GM21423 (cell line): ENCODE data around the gene CAMK2G.
"Not testable (repeated sequence)": the region's sequence is repeated elsewhere in the genome, so short reads cannot be mapped to it uniquely, and the experiment has no call there.

Source experiments
- ATAC-seq: cut with Tn5 transposase; IDR thresholded peaks from one replicate; pipeline ENCODE4 v1.9.1; 2021; ENCODE audit warnings: mild to moderate bottlenecking, moderate library complexity; ENCODE audit not compliant: unreplicated experiment

Gene CAMK2G

GRCh38 chr10:73841526-73842285 lies 32.6 kb downstream of the CAMK2G start:
- ATAC-seq: no peak

- ATAC-seq: no peak
Measured at GRCh38 chr10:73841061-73841421, 33.3 kb downstream of the CAMK2G start.

- no peak for ATAC-seq
Measured at GRCh38 chr10:73840403-73841060, 33.8 kb downstream of the CAMK2G start.

- no peak for ATAC-seq
Measured at GRCh38 chr10:73840056-73840402, 34.3 kb downstream of the CAMK2G start.

- ATAC-seq: no peak
Measured at GRCh38 chr10:73839276-73839966, 34.9 kb downstream of the CAMK2G start.

GRCh38 chr10:73838827-73839226 lies 35.5 kb downstream of the CAMK2G start:
- no peak for ATAC-seq

GRCh38 chr10:73838008-73838567 lies 36.3 kb downstream of the CAMK2G start:
- no peak for ATAC-seq

- no peak for ATAC-seq
Measured at GRCh38 chr10:73837072-73837471, 37.3 kb downstream of the CAMK2G start.

GRCh38 chr10:73836427-73836980 lies 37.9 kb downstream of the CAMK2G start:
- no peak for ATAC-seq

GRCh38 chr10:73829090-73829489 lies 45.3 kb downstream of the CAMK2G start:
- ATAC-seq: not testable (repeated sequence)

GRCh38 chr10:73828161-73828560 lies 46.2 kb downstream of the CAMK2G start:
- no peak for ATAC-seq

- no peak for ATAC-seq
Measured at GRCh38 chr10:73827346-73828089, 46.8 kb downstream of the CAMK2G start.

- no peak for ATAC-seq
Measured at GRCh38 chr10:73824146-73824725, 50.1 kb downstream of the CAMK2G start.

GRCh38 chr10:73823391-73823790 lies 51.0 kb downstream of the CAMK2G start:
- ATAC-seq: no peak

- ATAC-seq: no peak
Measured at GRCh38 chr10:73819513-73820093, 54.8 kb downstream of the CAMK2G start.

GRCh38 chr10:73819081-73819480 lies 55.3 kb downstream of the CAMK2G start:
- ATAC-seq: no peak

GRCh38 chr10:73818402-73818801 lies 56.0 kb downstream of the CAMK2G start:
- no peak for ATAC-seq

- no peak for ATAC-seq
Measured at GRCh38 chr10:73817826-73818225, 56.5 kb downstream of the CAMK2G start.

- no peak for ATAC-seq
Measured at GRCh38 chr10:73816917-73817729, 57.2 kb downstream of the CAMK2G start.
